NCI-H187 (cell line): ENCODE results near the gene ZDHHC14.

ENCODE experiments used
- DNase-seq, 2 experiments: peaks; one replicate each; lab custom pipeline; 2025; lab: John Stamatoyannopoulos, UW

ZDHHC14 gene

DNA sequence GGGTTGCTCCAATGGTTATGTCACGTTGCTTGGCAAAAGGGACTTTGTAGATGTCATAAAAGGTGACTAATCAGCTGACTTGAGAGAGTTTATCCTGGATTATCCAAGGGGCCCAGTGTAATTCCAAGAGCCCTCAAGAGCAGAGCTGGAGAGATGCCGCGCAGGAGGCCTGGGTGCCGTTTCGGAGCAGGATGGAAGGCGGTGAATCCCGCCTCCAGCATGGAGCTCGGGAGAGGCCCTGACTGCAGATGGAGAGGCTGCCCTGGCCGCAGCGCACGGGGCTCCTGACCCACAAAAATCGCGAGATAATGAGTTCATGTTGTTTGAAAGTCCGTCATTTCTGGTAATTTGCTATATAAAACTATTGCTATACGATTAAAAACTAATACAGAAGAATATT lies 219.8 kb downstream of the ZDHHC14 start:
- no peak for DNase-seq

DNA sequence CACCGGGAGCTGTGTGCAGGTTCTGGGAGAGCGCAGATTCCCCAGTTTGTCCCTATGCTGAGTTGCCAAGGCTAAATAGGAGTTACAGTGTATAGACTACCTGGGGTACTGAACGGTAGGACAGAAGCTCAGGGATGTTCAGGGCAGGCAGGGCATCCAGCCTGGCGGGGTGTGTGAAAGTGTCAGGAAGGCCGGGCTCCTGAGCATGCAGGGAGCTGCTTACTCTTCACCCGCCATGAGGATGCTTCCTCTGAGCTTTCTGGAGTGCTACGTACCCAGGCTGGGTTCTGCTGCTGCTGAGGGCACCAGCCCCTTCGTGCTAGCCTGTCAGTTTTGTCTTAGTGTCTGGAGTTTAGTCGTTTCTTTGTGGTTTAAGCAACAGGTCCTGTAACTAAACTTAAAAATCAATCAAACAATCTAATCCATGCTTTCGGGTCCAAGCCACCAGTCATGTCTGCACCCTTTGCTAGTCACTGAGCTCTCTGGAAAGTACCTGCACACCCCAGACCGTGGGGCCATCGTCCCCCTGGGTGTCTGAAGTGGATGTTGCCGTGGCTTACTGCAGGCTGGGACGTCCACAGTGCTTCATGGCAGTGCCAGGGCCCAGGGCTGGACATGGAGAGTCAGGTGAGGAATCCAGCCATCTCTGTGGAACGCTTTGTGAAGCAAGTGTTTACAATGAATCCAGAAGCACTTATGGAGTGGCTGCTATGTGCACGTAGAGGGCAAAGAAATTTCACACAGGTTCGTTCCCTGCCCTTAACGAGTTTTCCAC lies 221.7 kb downstream of the ZDHHC14 start:
- DNase-seq: no peak

DNA sequence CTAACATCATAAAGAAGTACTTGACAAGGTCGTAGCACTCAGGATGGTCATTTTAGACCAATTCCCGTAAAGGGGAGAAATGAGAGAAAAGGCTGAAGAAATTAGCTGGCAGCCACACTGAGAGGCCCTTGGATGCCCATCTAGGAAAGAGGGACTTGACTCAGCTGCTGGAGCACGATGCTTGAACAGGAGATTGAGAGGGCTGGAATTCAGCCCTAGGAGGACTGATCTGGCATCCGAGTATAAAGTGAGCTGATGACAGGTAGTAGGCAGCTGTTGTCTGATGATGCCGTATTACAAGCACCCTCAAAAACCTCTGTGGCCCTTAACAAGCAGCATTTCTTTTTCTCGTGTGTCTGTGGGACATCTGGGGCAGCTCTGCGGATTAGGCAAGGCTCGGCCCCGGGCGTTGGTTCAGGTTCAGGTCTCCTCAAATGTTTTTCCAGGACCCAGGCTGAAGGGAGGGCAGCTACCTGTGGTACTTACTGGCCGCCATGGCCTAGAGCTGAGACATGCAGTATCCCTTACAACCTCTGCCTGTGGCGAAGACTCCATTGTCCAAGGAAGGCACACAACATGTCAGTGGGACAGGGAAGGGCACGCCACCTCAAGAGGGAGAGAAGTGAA lies 222.4 kb downstream of the ZDHHC14 start:
- DNase-seq: no peak

DNA sequence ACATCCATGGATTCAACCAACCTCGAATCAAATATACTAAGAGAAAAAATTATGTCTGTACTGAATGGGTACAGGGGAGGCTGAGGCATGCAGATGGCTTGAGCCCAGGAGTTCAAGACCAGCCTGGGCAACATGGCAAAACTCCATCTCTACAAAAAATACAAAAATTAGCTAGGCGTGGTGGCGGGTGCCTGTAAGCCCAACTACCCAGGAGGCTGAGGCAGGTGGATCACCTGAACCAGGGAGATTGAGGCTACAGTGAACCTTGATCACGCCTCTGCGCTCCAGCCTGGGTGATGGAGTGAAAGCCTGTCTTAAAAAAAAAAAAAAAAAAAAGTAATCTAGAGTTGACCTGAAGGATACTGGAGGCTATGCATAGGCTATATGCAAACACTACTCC lies 223.0 kb downstream of the ZDHHC14 start:
- no peak for DNase-seq

DNA sequence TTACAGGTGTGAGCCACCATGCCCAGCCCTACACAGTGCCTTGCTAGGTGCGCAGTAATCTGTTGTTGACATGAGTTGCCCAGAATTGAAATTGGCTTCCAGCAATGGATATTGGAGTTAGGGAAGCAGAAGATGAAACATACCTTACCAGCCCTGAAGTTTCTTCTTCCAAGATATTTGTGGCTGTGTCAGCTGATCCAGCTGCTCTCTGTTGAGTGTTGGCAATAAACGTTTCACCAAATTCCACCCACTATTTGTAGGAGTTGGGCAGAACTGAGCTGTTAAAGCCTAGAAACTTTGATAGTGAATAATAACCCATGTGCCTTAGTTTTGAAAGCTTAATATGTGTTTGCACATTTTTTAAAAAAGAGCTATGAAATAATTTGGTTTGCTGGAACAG lies 223.8 kb downstream of the ZDHHC14 start:
- no peak for DNase-seq

DNA sequence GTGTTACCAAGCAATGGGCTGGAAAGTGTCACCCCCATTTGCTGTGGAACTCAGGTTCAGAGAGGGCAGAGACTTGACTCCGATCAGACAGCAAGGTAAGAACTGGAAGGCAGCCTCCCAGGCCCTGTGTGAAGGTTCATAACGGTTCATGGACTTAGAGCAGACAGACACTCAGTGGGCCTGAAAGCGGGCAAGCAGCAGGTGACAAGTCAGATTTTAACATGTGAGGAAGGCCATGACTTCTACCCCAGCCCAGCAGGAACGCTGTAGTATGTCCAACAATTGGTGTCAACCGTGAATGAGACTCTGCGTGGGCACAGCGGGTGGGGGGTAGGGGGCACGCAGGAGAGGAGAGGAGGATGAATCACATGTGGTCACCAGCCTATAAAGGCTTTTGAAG lies 224.5 kb downstream of the ZDHHC14 start:
- no peak for DNase-seq

DNA sequence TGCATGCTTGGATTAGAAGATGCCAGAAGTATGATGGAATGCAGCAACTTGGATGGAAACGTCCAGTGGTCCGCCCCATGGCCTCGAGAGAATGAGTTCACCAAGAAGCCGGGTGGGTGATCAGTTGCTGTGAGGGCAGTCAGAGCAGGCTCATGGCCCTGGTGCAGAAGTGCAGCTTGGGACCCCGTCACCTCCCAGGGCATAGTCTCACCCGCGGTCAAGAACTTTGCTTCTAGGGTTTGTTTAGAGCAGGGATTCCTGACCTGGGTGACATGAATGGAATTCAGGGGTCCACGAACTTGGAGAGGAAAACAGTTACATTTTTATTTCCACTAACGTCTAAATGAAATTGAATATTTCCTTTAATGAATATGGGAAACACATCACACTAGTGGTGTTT lies 225.5 kb downstream of the ZDHHC14 start:
- DNase-seq: no peak

DNA sequence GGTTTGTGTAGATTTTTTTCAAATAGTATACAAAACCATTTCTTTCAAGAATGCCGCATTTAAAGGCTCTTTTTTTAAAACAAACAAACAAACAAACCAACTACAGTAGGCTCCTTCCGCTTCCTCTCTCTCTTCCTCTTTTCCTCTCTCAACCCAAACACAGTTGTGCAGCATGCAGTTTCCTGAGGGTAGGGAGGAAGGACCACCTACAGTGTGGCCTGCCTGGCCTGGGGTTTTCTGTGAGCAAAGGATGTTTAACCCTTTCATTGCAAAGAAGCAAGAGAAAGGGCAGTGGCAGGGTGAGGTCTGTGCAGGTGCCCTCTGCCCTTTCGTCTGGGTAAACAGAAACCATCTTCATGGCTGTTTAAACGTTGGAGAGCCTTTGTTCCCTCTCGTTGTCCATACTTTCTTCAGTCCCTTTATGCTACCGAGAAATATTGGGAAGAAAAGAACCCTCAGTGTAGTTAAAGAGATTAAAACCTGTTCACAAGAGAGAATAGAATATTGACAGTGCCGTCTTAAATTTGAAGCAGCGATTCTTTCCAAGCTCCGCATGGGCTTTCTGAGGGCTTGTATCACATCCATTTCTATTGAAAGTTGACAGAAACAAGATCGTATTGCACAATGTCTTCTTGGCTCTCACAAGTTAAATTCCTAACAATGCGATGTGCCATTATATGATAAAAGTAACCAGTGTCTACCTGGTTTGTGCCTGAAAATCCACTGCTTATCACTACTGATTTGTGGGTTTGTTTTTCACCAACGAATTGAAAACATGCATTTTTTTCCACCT lies 226.5 kb downstream of the ZDHHC14 start:
- DNase-seq: no peak

DNA sequence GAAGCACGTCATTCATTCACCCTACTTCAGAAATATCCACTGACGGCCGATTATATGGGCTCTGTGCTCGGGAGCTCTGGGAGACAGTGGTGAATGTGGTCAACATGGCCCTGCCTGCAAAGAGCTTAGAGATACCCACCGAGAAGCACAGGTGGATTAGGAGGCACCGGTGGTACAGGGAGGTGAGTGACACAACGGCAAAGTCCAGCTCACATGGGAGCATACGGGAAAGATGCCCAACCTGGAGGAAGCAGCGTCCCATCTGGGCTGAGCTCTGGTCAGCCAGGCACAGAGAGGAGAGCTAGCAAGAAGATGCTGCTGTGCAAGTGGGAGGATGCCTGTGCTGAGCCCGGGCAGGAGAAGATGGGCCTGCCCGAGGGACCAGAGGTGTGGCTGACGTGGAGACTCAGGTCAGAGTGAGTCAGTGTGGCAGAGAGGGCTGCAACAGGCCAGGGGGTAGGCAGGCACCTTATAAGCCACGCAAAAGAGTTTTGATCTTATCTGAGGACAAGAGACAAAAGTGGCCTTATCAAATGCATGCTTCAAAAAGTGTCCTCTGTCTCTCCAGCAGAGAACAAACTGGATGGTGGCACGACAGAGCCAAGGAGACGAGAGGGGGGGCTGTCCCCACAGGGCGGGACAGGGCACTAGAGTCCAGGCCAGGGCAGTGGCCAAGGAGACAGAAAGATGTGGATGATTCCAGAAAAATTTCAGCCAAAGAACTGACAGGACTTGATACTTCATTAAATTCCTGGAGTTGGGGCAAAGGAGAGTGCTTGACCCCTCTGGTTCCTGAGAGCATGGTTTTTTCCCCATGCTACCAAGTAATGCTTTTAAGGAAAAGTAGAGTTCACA lies 227.5 kb downstream of the ZDHHC14 start:
- no peak for DNase-seq

DNA sequence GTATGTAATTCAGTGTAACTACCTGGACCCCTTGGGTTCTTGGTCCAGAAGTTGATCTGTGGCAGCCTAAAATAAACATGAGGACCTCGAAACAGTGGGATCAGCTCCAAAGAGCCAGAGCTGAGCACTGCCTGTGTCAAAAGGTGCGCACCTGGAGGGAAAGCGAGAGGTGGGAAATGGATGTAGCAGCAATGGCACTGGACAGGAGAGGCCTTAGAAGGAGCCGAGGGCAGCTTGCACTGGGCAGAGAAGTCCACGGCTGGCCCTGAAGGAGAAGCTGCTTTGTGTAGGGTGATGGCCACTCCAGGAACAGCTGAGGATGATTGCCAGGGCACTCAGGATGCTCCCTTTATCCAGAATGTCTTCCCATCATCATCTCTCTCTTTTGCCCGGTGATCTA lies 228.1 kb downstream of the ZDHHC14 start:
- DNase-seq: no peak

DNA sequence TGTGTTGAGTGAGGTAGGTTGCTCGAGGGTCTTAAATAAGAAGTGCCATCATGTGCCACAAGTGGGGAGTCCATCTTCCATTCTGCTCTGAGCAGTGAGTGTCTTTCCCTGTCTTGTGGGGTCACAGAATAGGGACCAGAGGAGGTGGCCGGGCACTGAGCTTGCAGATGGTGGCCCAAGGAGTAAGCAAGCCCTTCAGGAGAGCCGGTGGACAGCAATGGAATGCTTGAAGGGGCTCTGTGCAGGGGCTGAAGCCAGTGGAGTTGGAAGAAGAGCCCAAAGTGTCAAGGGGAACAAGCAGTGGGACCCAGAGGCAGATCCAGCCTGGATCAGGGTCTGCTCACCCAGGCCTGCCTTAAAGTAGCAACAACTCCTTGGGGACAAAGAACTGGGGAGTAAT lies 228.6 kb downstream of the ZDHHC14 start:
- no peak for DNase-seq

DNA sequence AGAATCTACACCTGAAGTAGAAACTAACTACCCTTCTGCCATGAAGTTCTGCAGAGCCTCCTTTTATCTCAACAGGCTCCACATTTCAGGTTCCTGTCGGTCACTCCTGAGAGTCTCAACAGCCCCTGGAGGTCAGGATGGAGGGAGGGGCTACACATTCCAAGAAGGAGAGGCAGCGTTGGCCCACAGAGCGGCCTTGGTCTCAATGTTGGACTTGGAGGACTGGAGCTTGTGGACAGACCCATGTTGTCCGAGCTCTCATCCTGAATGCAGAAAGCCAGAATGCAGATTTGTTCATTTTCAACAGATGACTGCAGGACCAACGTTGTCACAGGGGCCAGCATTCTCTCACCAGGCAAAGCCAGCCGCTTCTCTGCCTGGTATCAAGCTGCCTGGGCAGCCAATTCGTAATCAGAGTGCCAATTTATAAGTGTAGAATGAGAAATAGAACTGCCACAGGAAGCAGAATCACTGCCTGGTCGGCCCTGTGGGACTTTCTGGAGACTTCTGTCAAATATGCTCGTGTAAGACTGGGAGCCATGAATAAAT lies 229.5 kb downstream of the ZDHHC14 start:
- no peak for DNase-seq

DNA sequence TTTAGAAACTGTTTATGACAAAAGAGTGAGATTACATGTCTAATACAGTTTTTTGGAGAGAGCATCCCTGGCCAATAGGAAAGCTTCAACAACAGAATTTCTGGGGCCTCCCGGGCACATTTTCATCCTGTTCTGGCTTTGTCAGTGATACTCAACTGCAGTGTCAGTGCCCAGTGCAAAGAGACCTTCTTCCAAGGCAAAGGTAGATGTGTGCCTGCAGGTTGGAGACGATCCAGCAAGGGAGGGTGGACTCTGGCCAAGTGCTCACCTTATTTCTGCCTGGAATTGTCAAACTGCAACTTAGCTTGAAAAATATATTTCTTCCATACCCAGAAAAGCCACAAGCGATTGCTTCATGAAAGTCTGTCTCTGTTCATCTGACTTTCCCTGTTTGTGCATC lies 230.4 kb downstream of the ZDHHC14 start:
- no peak for DNase-seq

DNA sequence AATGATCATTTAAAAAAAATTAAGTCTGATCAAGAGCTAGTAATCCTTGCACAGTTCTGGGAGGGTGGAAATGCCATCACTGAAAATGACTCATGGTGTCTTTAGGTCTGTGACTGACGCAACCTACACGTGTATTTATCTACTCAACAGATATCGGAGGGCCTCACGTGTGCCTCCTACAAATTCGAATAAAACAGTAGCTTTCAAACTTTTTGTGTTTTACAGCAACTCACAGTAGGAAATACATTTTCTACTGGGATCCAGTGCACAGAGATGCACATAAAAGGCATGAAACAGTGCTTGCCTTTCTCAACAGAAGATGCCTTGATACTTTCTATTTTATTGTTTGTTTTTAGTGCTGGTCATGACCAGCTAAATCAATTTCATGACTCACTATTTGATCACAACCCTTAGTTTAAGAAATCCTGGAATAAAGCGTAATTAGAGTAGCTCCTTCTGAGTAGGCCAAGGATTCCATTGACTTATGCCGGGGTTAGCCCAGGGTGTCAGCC lies 232.1 kb downstream of the ZDHHC14 start:
- DNase-seq: no peak

DNA sequence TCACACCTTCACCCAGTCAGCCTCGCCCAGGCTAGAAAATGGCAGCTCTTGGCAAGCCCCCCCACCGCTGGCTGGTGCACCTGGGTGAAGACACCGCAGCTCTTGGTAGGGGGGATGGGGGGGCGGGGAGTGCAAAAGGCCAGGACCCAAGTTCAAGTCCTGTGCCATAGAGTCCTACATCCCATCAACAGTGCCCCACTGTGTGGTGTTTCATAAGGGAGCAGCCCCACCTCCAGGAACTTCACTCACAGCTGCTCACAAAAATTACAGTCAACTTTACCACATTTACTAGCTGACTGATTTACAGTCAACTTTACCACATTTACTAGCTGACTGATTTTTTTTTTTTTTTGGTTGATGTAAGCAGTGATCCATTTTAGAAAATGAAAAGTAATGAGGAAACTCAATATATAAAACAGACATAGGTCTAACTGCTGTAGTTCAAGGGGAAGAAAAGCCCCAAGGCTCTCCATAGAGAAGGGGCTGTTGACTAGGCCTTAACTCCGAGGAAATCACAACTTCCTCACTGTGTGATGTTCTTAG lies 233.1 kb downstream of the ZDHHC14 start:
- no peak for DNase-seq

DNA sequence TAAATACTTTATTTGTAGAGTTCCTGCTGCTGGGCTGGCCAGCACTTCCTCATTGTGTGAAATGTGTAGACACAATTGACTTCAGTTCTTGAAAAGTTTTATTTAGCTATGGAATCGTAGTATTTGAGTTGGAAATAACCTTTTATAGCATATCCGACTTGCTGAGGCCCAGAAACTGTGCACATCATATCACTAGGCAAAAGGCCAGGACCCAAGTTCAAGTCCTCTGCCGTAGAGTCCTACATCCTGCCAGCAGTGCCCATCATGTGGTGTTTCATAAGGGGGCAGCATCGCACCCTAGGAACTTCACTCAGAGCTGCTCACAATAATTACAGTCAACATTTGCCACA lies 234.4 kb downstream of the ZDHHC14 start:
- no peak for DNase-seq

DNA sequence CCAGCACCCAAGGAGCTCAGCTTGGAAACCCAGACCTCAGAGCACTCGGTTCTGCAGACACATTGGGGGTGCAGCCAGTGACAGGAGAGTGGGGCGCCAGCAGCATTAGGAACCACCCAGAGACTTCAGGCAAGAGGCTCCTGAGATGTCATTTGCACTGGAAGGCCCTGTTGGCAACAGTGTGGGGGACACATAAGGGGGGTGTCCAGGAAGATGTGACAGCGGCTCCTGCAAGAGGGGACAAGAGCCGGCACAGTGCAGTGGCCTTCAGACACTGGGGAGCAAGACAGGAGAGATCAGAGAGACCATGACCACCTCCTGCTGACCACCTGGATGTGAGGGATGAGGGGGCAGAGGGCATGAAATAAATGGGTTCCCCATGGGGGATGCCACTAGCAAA lies 235.0 kb downstream of the ZDHHC14 start:
- DNase-seq: no peak

DNA sequence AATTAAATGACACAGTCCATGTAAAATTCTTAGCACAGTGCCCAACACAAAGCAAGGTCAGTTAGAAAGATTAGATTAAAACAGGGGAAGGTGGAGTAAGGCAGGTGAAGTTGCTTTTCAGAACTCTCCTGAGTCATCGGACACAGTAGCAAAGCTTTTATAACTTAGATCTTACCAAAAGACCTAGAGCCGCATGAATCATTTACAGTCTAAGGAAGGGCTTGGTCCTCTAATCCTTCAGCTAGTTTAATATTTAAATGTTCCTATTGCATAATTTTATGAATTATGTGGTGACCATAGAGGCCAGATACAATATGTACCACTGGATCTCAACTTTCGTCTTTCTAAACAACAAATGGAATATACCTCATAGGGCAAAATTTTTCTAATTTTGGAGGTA lies 240.0 kb downstream of the ZDHHC14 start:
- DNase-seq: no peak

DNA sequence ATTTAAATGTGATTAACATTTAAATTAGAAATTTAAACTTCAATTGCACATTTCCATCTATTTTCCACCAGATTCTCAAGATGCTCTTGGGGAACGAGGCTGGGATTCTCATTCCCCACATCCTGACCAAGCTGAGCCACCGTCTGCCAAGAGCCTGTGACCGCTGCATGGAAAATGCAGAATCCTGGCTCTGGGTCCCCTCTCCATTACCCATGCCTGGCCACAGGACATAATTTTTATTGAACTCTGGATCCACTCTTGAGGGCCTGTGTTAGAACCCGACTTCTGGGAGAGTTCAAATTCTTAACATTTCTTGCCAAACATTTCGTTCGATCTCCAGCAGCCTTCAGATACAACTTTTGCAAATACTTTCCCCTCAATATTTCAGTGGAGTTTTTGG lies 240.4 kb downstream of the ZDHHC14 start:
- DNase-seq: no peak

DNA sequence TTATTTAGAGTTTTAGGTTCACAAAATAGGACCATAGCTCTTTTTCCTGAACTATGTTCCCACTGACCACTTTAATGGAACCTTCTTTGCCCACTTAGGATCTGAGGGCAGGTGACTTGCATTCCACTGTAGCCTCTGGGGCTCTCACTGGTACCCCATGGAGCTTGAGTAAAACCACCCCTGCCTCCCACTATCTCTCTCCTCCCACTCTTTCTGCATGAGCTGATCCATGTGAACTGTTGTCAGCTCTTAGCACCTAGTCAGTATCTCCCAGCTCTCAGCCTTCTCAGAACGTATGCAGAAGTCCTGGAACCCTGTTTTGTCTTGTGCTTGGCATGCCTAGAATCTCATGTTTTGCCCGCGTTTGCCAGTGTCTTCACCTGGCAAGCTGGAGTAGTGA lies 241.4 kb downstream of the ZDHHC14 start:
- DNase-seq: no peak

DNA sequence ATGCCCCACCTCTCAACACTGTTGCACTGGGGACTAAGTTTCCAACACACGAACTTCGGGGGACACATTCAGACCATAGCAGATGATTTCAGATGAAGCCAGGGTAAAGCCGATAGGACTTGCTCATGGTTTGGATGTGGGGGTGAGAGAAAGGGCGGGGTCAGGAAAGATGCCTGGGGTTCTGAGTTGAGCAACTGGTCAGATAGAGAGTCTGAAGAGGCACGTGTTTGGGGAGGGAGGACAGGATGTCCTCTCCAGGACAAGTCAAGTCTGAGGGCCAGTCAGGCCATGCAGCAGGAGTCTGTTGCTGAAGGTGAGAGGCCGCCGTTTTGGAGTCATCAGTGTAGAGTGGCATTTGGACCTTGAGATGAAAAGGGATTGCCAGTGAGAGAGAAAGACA lies 244.1 kb downstream of the ZDHHC14 start:
- no peak for DNase-seq

DNA sequence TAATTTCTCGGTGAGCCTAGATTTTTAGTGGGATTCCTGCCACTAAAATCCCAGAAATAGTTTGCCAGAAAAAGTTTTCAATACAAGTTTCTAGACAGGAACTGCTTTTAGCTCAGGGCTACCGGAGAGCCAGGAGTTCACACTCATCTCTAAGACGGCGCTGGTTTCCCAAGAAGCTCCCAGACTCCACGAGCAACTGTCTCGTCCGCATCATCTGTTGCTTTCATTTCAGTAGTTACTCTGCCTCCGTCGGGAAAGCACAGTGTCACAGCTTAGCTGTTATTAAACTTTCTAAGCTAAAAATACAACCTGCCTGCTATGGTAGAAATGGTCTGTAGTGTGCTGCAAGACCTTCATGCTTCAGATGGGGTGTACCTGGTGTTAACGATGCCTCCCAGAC lies 244.8 kb downstream of the ZDHHC14 start:
- no peak for DNase-seq
